K562 (cell line): ENCODE results near the gene SSR4. TPM values are rescaled to one million over a fixed set of nuclear protein-coding genes. Genes with fewer than 3 reads are reported as not detected.

Experiments
- ATAC-seq: fragments of 200-7000 bp; cut with Tn5 transposase; 3 replicates; pipeline ENCODE4 v1.9.1; 2020; ENCODE audit warnings: moderate library complexity
- BruUV-seq: library from RNA; stranded (reverse); fragments of 400-500 nt; replicated peaks from 2 replicates; lab custom pipeline; 2021; lab: Mats Ljungman, UMichigan
- CTCF ChIA-PET: fragments of 300-600 bp; formaldehyde crosslinking; extraction: SDS; loops from one replicate; lab custom pipeline; 2021; ENCODE audit warnings: low intra/inter-chr PET ratio; lab: Yijun Ruan, JAX
- POLR2A ChIA-PET: fragments of 300-600, 350-650 bp; sonication (Branson Sonifier 250); formaldehyde crosslinking; extraction: SDS; loops from one replicate; lab custom pipeline; 2021; ENCODE audit warnings: antibody characterized with exemption, inconsistent platforms; lab: Yijun Ruan, JAX
- DNase-seq, 4 experiments: peaks; one replicate each; pipeline versions ENCODE4 v3.0.0 to v3.0.0-alpha.2; 2011 to 2018; ENCODE audit warnings: low spot score in 3 of 4, mixed read lengths in 3 of 4; ENCODE audit errors: extremely low read depth in 1 of 4
- FAIRE-seq: peaks from 2 replicates; lab custom pipeline; 2011; peaks lifted over from hg19 to GRCh38; lab: Jason Lieb, UNC
- H2AFZ ChIP-seq: 2 replicates; pipeline ENCODE4 v1.6.0; 2011; ENCODE audit warnings: low read depth, low read length, control low read depth, inconsistent platforms
- H3K27ac ChIP-seq: fragments of 200-600 bp; 3 replicates; pipeline ENCODE4 v1.8.0; 2011; ENCODE audit warnings: low read depth, mild to moderate bottlenecking, control low read depth, inconsistent platforms, low read length, moderate library complexity, mixed read lengths; ENCODE audit errors: extremely low read depth
- H3K27me3 ChIP-seq, 2 experiments: fragments of 300-600 bp in 1 of 2; 2 replicates in 1 of 2; 3 replicates in 1 of 2; pipeline versions ENCODE4 v1.6.0 to v1.8.0; 2011; ENCODE audit warnings: inconsistent platforms in 2 of 2, low read length in 2 of 2, mild to moderate bottlenecking in 1 of 2, mixed read lengths in 1 of 2, moderate library complexity in 1 of 2; ENCODE audit not compliant: control insufficient read depth in 2 of 2, insufficient read depth in 2 of 2
- H3K36me3 ChIP-seq: fragments of 300-600 bp; 3 replicates; pipeline ENCODE4 v1.8.0; 2011; ENCODE audit warnings: mild to moderate bottlenecking, low read length, inconsistent platforms; ENCODE audit not compliant: control insufficient read depth, insufficient read depth
- H3K4me1 ChIP-seq, 2 experiments: fragments of 200-600 bp in 1 of 2; replicated peaks in 1 of 2; 2 replicates in 1 of 2; 3 replicates in 1 of 2; pipeline versions ENCODE4 v1.5.1 to v1.8.0; 2011; ENCODE audit warnings: inconsistent platforms in 2 of 2, low read length in 2 of 2, mild to moderate bottlenecking in 1 of 2, mixed read lengths in 1 of 2, moderate library complexity in 1 of 2; ENCODE audit not compliant: control insufficient read depth in 2 of 2, insufficient read depth in 2 of 2
- H3K4me2 ChIP-seq: 2 replicates; pipeline ENCODE4 v1.6.1; 2011; ENCODE audit warnings: low read length, control low read depth, inconsistent platforms, mixed read lengths; ENCODE audit not compliant: insufficient read depth
- H3K4me3 ChIP-seq: fragments of 200-600 bp; sonication (generic), shearing (Covaris generic); 2 replicates; pipeline ENCODE4 v1.5.1; 2016; ENCODE audit warnings: control low read depth, inconsistent platforms
- H3K79me2 ChIP-seq: fragments of 200-600 bp; 3 replicates; pipeline ENCODE4 v1.8.0; 2011; ENCODE audit warnings: low read length, inconsistent platforms; ENCODE audit not compliant: control insufficient read depth, insufficient read depth
- H3K9ac ChIP-seq, 2 experiments: 2 replicates each; pipeline versions ENCODE4 v1.6.0 to v1.6.1; 2011; ENCODE audit warnings: low read depth in 2 of 2, low read length in 2 of 2, control low read depth in 1 of 2, inconsistent platforms in 1 of 2, mild to moderate bottlenecking in 1 of 2, mixed read lengths in 1 of 2; ENCODE audit not compliant: insufficient read depth in 1 of 2
- H3K9me1 ChIP-seq: one replicate; pipeline ENCODE4 v1.6.0; 2011; ENCODE audit warnings: inconsistent platforms, mild to moderate bottlenecking, low read length, moderate library complexity; ENCODE audit not compliant: control insufficient read depth, insufficient read depth
- H3K9me3 ChIP-seq: replicated peaks from 2 replicates; pipeline ENCODE4 v1.5.1; 2011; ENCODE audit warnings: low read depth, low read length, inconsistent platforms; ENCODE audit not compliant: control insufficient read depth, insufficient read depth
- H4K20me1 ChIP-seq: replicated peaks from 2 replicates; pipeline ENCODE4 v1.6.1; 2011; ENCODE audit warnings: low read length, inconsistent platforms, mixed read lengths; ENCODE audit not compliant: control insufficient read depth, insufficient read depth
- CLOCK ChIP-seq: fragments of 250-450 bp; sonication (Bioruptor Pico); IDR thresholded peaks from 2 replicates; pipeline ENCODE4 v1.4.0; 2020; ENCODE audit warnings: mild to moderate bottlenecking, moderate library complexity, borderline replicate concordance
- POLR2G ChIP-seq: fragments of 200-400 bp; formaldehyde crosslinking; IDR thresholded peaks from 2 replicates; pipeline ENCODE4 v1.6.1; 2017; ENCODE audit warnings: low read depth, mild to moderate bottlenecking, antibody characterized with exemption, low read length, moderate library complexity
- RBFOX2 ChIP-seq: fragments of 200-400 bp; formaldehyde crosslinking; IDR thresholded peaks from 2 replicates; pipeline ENCODE4 v1.6.1; 2017; ENCODE audit warnings: low read depth, mild to moderate bottlenecking, low read length, moderate library complexity
- SP1 ChIP-seq: sonication (generic); formaldehyde crosslinking; IDR thresholded peaks from 2 replicates; pipeline ENCODE4 v1.8.1; 2022; ENCODE audit warnings: mild to moderate bottlenecking, missing genetic modification reagents
- TARDBP ChIP-seq: fragments of 450-650 bp; IDR thresholded peaks from 2 replicates; pipeline ENCODE4 v1.6.1; 2016
- ZNF408 ChIP-seq: fragments of 250-450 bp; sonication (Bioruptor Pico); IDR thresholded peaks from 2 replicates; pipeline ENCODE4 v1.4.0; 2020; ENCODE audit warnings: low read depth, mild to moderate bottlenecking, moderate library complexity
- WGBS: fragments of 100-300 bp; shearing (Covaris generic); methylation state at CpG from one replicate; pipeline ENCODE4 v1.1.6; 2016; ENCODE audit warnings: low coverage, mixed read lengths; ENCODE audit not compliant: insufficient coverage; ENCODE audit errors: missing lambda C conversion rate; 5-methylcytosine and 5-hydroxymethylcytosine counted together
- in situ Hi-C: fragments of 300-500 bp; cut with MboI; formaldehyde crosslinking; loops from 4 replicates; pipeline ENCODE4 v1.15.0; 2018; ENCODE audit warnings: inconsistent platforms, mixed read lengths
- intact Hi-C: fragments of 100-400 bp; cut with micrococcal nuclease; formaldehyde crosslinking; loops from 2 replicates; pipeline ENCODE4 v1.14.2; 2022
- polyA plus RNA-seq, 8 experiments: library from polyadenylated mRNA; depleted of rRNA in 4 of 8; stranded (reverse) in 5 of 8; unstranded in 3 of 8; fragments of >200 nt; fragmentation: Nextera tagmentation in 2 of 8; fragmentation: Illumina TruSeq in 1 of 8; extraction: Ambion mirVana in 2 of 8; extraction: Trizol in 1 of 8; gene quantifications; 2 replicates each; pipeline versions ENCODE4 v1.2.1 to v1.2.3, GENCODE V29; 2011 to 2014; ENCODE audit warnings: inconsistent platforms in 1 of 8, missing spikeins in 1 of 8
- total RNA-seq, 7 experiments: library from RNA; depleted of rRNA in 6 of 7; stranded (reverse); fragments of >200 nt in 6 of 7; fragmentation: Illumina TruSeq in 2 of 7; extraction: Trizol in 2 of 7; gene quantifications; 2 replicates each; pipeline versions ENCODE4 v1.2.1 to v1.2.3, GENCODE V29; 2011 to 2021; ENCODE audit warnings: low replicate concordance in 1 of 7

The SSR4 gene
- total and polyA plus RNA-seq, 9 of the 15 experiments (the other 6 are each of a cell fraction or from before 2014, with no cell fraction given): 146 to 492 (median 272) TPM

DNA sequence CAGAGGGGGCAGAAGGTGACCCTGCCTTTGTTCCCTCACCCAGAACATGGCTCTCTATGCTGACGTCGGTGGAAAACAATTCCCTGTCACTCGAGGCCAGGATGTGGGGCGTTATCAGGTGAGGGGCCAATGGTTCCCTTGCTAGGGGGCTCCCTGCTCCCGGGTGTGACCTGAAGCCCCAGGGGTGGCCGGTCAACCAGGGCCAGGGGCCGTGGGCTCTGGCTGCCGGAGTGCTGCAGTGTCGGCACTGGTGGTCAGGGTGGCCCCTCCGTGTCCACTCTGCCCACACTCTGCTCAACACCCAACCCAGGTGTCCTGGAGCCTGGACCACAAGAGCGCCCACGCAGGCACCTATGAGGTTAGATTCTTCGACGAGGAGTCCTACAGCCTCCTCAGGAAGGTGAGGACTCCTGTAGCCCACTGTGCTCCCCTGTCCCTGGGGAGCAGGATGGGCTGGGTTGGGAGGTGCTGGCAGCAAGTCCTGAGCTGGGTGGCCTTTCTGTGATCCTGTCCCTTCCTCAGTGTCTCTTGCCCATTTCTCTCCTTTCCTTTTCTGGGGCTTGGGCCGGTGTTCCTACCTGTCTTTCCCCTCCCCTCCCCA is 3.0 kb downstream of the SSR4 start:
- DNase-seq (no peak), FAIRE-seq (no peak), ATAC-seq (no peak)
- Histone ChIP-seq H3K79me2 (peaks cover 39% of the 10 kb centered on the region), H3K27ac (no peak overlapping the region), H3K4me1 (peaks cover 14 to 56% of the 10 kb centered on the region in 2 experiments; a peak in 4 of 5 replicates), H2AFZ (no peak overlapping the region), H4K20me1 (no peaks in the 10 kb centered on the region), H3K27me3 (no peaks in the 10 kb centered on the region), H3K9ac (peak overlapping the region in 1 of 2 experiments; percentile 17; a peak in 1 of 4 replicates), H3K36me3 (peaks cover 45% of the 10 kb centered on the region; the same call in 2 of the 3 replicates), H3K4me3 (no peak overlapping the region), H3K9me3 (no peaks in the 10 kb centered on the region), H3K4me2 (no peak overlapping the region), H3K9me1 (no peaks in the 10 kb centered on the region)
- WGBS: 99% methylated on average over 9 of the region's 15 CpGs
- POLR2A ChIA-PET: no interaction called here
- no TSS peak for BruUV-seq
- TF ChIP-seq TARDBP (no peak), ZNF408 (CRISPR knock-in tag) (no peak), CLOCK (CRISPR knock-in tag) (no peak), POLR2G (peak; percentile 48), SP1 (CRISPR knock-in tag) (no peak), RBFOX2 (peak; percentile 56)
- in situ Hi-C loops (no loop called here), intact Hi-C loops (no loop called here)
- CTCF ChIA-PET: no interaction called here
